ENCODE measurements around the gene PCNX3. TPM values are rescaled to one million over a fixed set of nuclear protein-coding genes. Genes with fewer than 3 reads are reported as not detected.

Gene PCNX3
- total RNA-seq, 1 experiment from 2014 or later: 50.4 TPM

DNA sequence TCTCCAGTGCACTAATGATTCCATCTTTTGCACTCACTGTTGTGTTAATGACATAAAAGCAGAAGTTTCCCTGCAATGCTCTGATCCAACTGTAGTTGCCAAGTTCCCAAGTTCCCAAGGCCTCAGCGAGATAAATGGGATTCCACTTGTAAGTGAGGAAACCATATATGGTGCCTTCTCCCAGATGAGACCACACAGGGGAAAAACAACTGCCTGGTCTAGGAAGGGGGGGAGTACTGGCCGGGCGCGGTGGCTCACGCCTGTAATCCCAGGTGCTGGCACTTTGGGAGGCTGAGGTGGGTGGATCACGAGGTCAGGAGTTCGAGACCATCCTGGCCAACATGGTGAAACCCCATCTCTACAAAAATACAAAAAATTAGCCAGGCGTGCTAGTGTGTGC is 70.4 kb downstream of the PCNX3 start:
- no peak for TF ChIP-seq SP1 (IDR thresholded peaks at IDR 0.05; ENCODE audit: low read depth)
- no peak for TF ChIP-seq FOSL1 (IDR thresholded peaks at IDR 0.05; ENCODE audit: low read depth)
- RAD21 ChIA-PET (ENCODE audit: low non-redundant PET in 1 of 2, low total read pairs in 2 of 2, uncharacterized antibody in 2 of 2, unreplicated experiment in 2 of 2): no interaction called here

More for the DNA sequence above, 70.4 kb downstream of the PCNX3 start:
- Histone ChIP-seq H3K4me3 (replicated peaks in 1 of 2; ENCODE audit: low read depth in 1 of 2, low read length in 2 of 2) (no peak overlapping the region), H3K9me2 (ENCODE audit: insufficient read depth) (no peaks in the 10 kb centered on the region), H3K79me2 (ENCODE audit: insufficient read depth, low read length) (no peaks in the 10 kb centered on the region), H3K27me3 (ENCODE audit: insufficient read depth, low read length) (no peaks in the 10 kb centered on the region), H3K27ac (ENCODE audit: low read depth, low read length) (no peak overlapping the region), H3K4me2 (ENCODE audit: low read length) (no peak overlapping the region), H4K20me1 (ENCODE audit: insufficient read depth) (no peaks in the 10 kb centered on the region), H3K9ac (ENCODE audit: low read length) (no peak overlapping the region), H3K36me3 (ENCODE audit: control insufficient read depth in 1 of 2, insufficient read depth in 2 of 2, low read length in 2 of 2) (no peaks in the 10 kb centered on the region), H3K4me1 (ENCODE audit: control insufficient read depth in 1 of 2, insufficient read depth in 2 of 2, low read length in 2 of 2) (peaks cover 0 to 5% of the 10 kb centered on the region in 2 experiments; a peak in 1 of 4 replicates), H3K9me3 (ENCODE audit: control insufficient read depth in 1 of 2, insufficient read depth in 1 of 2, low read depth in 1 of 2, low read length in 2 of 2) (no peaks in the 10 kb centered on the region), H2AFZ (ENCODE audit: low read depth, low read length, poor library complexity, severe bottlenecking) (no peak overlapping the region)
- ATAC-seq: no peak
- intact Hi-C loops (cut with micrococcal nuclease): no loop called here
- DNase-seq (ENCODE audit: low read depth, low spot score): no peak
- BruUV-seq (replicated peaks): no TSS peak
- ChIA-PET CTCF (no interaction called here), POLR2A (no interaction called here)

Small RNAs within 50 kb of the gene (microRNA-seq; reads per million reads assigned to microRNA genes)
- gene MIR4489 (ENCODE audit: borderline number of aligned reads) (not detected), gene MIR4690 (ENCODE audit: borderline number of aligned reads) (1.2 reads per million)

Other genes starting within 250 kb of the PCNX3 start
- gene SLC25A45, start 233.1 kb upstream of the PCNX3 start, total RNA-seq (2021; ENCODE audit: unreplicated experiment): 3.9 TPM
- gene FRMD8, start 229.1 kb upstream of the PCNX3 start, total RNA-seq (2021; ENCODE audit: unreplicated experiment): 35.8 TPM
- gene NEAT1, start 193.0 kb upstream of the PCNX3 start, total RNA-seq (2021; ENCODE audit: unreplicated experiment): 564 TPM
- gene MALAT1, start 116.7 kb upstream of the PCNX3 start, total RNA-seq (2021; ENCODE audit: unreplicated experiment): 6,000 TPM
- gene SCYL1, start 90.7 kb upstream of the PCNX3 start, total RNA-seq (2021; ENCODE audit: unreplicated experiment): 104 TPM
- gene LTBP3, start 57.4 kb upstream of the PCNX3 start, total RNA-seq (2021; ENCODE audit: unreplicated experiment): 248 TPM
- gene ZNRD2, start 45.3 kb upstream of the PCNX3 start, total RNA-seq (2021; ENCODE audit: unreplicated experiment): 66.8 TPM
- gene FAM89B, start 43.2 kb upstream of the PCNX3 start, total RNA-seq (2021; ENCODE audit: unreplicated experiment): 60.0 TPM
- gene EHBP1L1, start 39.7 kb upstream of the PCNX3 start, total RNA-seq (2021; ENCODE audit: unreplicated experiment): 105 TPM
- 0.61 TPM for gene KCNK7, start 20.0 kb upstream of the PCNX3 start, total RNA-seq (2021; ENCODE audit: unreplicated experiment)
- gene MAP3K11, start 1.6 kb upstream of the PCNX3 start, total RNA-seq (2021; ENCODE audit: unreplicated experiment): 59.8 TPM
- 105 TPM for gene SIPA1, start 22.3 kb downstream of the PCNX3 start, total RNA-seq (2021; ENCODE audit: unreplicated experiment)
- 78.5 TPM for gene RELA, start 47.1 kb downstream of the PCNX3 start, total RNA-seq (2021; ENCODE audit: unreplicated experiment)
- gene KAT5, start 96.5 kb downstream of the PCNX3 start, total RNA-seq (2021; ENCODE audit: unreplicated experiment): 78.7 TPM
- 28.5 TPM for gene RNASEH2C, start 105.0 kb downstream of the PCNX3 start, total RNA-seq (2021; ENCODE audit: unreplicated experiment)
- 19.5 TPM for gene AP5B1, start 165.2 kb downstream of the PCNX3 start, total RNA-seq (2021; ENCODE audit: unreplicated experiment)
- 14.7 TPM for gene OVOL1, start 171.3 kb downstream of the PCNX3 start, total RNA-seq (2021; ENCODE audit: unreplicated experiment)
- not detected for gene SNX32, start 218.2 kb downstream of the PCNX3 start, total RNA-seq (2021; ENCODE audit: unreplicated experiment)
- gene CFL1, start 242.4 kb downstream of the PCNX3 start, total RNA-seq (2021; ENCODE audit: unreplicated experiment): 1,270 TPM
- gene MUS81, start 244.7 kb downstream of the PCNX3 start, total RNA-seq (2021; ENCODE audit: unreplicated experiment): 47.2 TPM

Measured in HCT116 (cell line).